Uterus (tissue), 2 donors: ENCODE data around the gene TPRG1L.

Experiments used
- POLR2A ChIP-seq, 2 donors: fragments of 450-650 bp; IDR thresholded peaks; one replicate each; pipeline ENCODE4 v1.6.1; 2016; ENCODE audit warnings: antibody characterized with exemption in 2 of 2, mild to moderate bottlenecking in 1 of 2, moderate library complexity in 1 of 2
- TF ChIP-seq, protein P1 (sequence below), 4 experiments: fragments of 200-600 bp in 2 of 4; fragments of 450-650 bp in 2 of 4; sonication (generic) in 2 of 4; IDR thresholded peaks; one replicate each; pipeline ENCODE4 v1.5.1; 2016 to 2019; ENCODE audit warnings: antibody characterized with exemption in 4 of 4, mild to moderate bottlenecking in 2 of 4, moderate library complexity in 1 of 4

DNA sequence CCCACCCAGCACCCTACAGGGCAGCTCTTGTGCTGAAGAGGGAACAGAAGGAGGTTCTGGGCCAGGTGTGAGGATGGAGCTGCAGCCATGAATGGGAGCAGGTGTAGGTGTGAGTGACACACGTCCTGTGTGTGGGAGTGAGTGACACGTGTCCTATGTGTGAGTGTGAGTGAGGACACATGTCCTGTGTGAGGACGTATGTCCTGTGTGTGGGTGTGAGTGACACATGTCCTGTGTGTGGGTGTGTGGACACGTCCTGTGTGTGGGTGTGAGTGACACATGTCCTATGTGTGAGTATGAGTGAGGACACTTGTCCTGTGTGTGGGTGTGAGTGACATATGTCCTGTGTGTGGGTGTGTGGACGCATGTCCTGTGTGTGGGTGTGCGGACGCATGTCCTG lies 39.9 kb upstream of the TPRG1L start:
- TF ChIP-seq POLR2A (IDR thresholded peaks at IDR 0.05), result no peak
- TF ChIP-seq, protein P1, sequence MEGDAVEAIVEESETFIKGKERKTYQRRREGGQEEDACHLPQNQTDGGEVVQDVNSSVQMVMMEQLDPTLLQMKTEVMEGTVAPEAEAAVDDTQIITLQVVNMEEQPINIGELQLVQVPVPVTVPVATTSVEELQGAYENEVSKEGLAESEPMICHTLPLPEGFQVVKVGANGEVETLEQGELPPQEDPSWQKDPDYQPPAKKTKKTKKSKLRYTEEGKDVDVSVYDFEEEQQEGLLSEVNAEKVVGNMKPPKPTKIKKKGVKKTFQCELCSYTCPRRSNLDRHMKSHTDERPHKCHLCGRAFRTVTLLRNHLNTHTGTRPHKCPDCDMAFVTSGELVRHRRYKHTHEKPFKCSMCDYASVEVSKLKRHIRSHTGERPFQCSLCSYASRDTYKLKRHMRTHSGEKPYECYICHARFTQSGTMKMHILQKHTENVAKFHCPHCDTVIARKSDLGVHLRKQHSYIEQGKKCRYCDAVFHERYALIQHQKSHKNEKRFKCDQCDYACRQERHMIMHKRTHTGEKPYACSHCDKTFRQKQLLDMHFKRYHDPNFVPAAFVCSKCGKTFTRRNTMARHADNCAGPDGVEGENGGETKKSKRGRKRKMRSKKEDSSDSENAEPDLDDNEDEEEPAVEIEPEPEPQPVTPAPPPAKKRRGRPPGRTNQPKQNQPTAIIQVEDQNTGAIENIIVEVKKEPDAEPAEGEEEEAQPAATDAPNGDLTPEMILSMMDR (IDR thresholded peaks at IDR 0.05), result no peak
